ENCODE results near the gene HECW1.

GRCh38 chr7:43513251-43513650, 400.8 kb downstream of the HECW1 start:
- TF ChIP-seq CTCF (IDR thresholded peaks at IDR 0.05; ENCODE audit: low read depth, low read length, missing input control) (no peak), RXRA (IDR thresholded peaks at IDR 0.05) (no peak), TAF1 (conservative IDR thresholded peaks at IDR 0.05) (no peak), FOXA2 (IDR thresholded peaks at IDR 0.05) (no peak)
- TF ChIP-seq, protein P1, sequence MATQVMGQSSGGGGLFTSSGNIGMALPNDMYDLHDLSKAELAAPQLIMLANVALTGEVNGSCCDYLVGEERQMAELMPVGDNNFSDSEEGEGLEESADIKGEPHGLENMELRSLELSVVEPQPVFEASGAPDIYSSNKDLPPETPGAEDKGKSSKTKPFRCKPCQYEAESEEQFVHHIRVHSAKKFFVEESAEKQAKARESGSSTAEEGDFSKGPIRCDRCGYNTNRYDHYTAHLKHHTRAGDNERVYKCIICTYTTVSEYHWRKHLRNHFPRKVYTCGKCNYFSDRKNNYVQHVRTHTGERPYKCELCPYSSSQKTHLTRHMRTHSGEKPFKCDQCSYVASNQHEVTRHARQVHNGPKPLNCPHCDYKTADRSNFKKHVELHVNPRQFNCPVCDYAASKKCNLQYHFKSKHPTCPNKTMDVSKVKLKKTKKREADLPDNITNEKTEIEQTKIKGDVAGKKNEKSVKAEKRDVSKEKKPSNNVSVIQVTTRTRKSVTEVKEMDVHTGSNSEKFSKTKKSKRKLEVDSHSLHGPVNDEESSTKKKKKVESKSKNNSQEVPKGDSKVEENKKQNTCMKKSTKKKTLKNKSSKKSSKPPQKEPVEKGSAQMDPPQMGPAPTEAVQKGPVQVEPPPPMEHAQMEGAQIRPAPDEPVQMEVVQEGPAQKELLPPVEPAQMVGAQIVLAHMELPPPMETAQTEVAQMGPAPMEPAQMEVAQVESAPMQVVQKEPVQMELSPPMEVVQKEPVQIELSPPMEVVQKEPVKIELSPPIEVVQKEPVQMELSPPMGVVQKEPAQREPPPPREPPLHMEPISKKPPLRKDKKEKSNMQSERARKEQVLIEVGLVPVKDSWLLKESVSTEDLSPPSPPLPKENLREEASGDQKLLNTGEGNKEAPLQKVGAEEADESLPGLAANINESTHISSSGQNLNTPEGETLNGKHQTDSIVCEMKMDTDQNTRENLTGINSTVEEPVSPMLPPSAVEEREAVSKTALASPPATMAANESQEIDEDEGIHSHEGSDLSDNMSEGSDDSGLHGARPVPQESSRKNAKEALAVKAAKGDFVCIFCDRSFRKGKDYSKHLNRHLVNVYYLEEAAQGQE (IDR thresholded peaks at IDR 0.05): no peak
